ENCODE results near the gene RBMX.
"Not testable (repeated sequence)": the region's sequence is repeated elsewhere in the genome, so short reads cannot be mapped to it uniquely, and the experiment has no call there.

Gene RBMX

GRCh38 chrX:136880452-136881013 is at the start of gene RBMX:
Gene RBMX, minus strand, starts transcription at chrX:136880725. Its CDS starts 1,298 bp downstream, at chrX:136879427.
- peak; percentile 71 for DNase-seq (ENCODE audit: low read depth)

GRCh38 chrX:136921438-136921837 is 40.9 kb upstream of the RBMX start:
- DNase-seq (ENCODE audit: low read depth), result not testable (repeated sequence)

- DNase-seq (ENCODE audit: low read depth), result no peak
These were observed 39.5 kb upstream of the RBMX start for GRCh38 chrX:136920001-136920400.

- DNase-seq (ENCODE audit: low read depth), result no peak
These were observed 36.3 kb upstream of the RBMX start for GRCh38 chrX:136916827-136917226.

GRCh38 chrX:136911661-136912060 is 31.1 kb upstream of the RBMX start:
- DNase-seq (ENCODE audit: low read depth), result not testable (repeated sequence)

- DNase-seq (ENCODE audit: low read depth), result no peak
These were observed 30.7 kb upstream of the RBMX start for GRCh38 chrX:136911253-136911652.

- DNase-seq (ENCODE audit: low read depth), result no peak
These were observed 30.1 kb upstream of the RBMX start for GRCh38 chrX:136910565-136911035.

- DNase-seq (ENCODE audit: low read depth), result no peak
These were observed 29.4 kb upstream of the RBMX start for GRCh38 chrX:136909706-136910564.

GRCh38 chrX:136909119-136909705 is 28.7 kb upstream of the RBMX start:
- DNase-seq (ENCODE audit: low read depth), result peak; percentile 37

- no peak for DNase-seq (ENCODE audit: low read depth)
These were observed 27.1 kb upstream of the RBMX start for GRCh38 chrX:136907621-136908020.

GRCh38 chrX:136906921-136907510 is 26.5 kb upstream of the RBMX start:
- DNase-seq (ENCODE audit: low read depth), result no peak

GRCh38 chrX:136904067-136904466 is 23.5 kb upstream of the RBMX start:
- DNase-seq (ENCODE audit: low read depth), result not testable (repeated sequence)

GRCh38 chrX:136900071-136900470 is 19.5 kb upstream of the RBMX start:
- not testable (repeated sequence) for DNase-seq (ENCODE audit: low read depth)

GRCh38 chrX:136899221-136899620 is 18.7 kb upstream of the RBMX start:
- no peak for DNase-seq (ENCODE audit: low read depth)

GRCh38 chrX:136898752-136899151 is 18.2 kb upstream of the RBMX start:
- not testable (repeated sequence) for DNase-seq (ENCODE audit: low read depth)

- DNase-seq (ENCODE audit: low read depth), result no peak
These were observed 15.8 kb upstream of the RBMX start for GRCh38 chrX:136896121-136896914.

- no peak for DNase-seq (ENCODE audit: low read depth)
These were observed 11.9 kb upstream of the RBMX start for GRCh38 chrX:136892412-136892811.

GRCh38 chrX:136890596-136890995 is 10.1 kb upstream of the RBMX start:
- DNase-seq (ENCODE audit: low read depth), result not testable (repeated sequence)

GRCh38 chrX:136889269-136889668 is 8.7 kb upstream of the RBMX start:
- no peak for DNase-seq (ENCODE audit: low read depth)

- DNase-seq (ENCODE audit: low read depth), result no peak
These were observed 498 bp downstream of the RBMX start for GRCh38 chrX:136880003-136880451.

GRCh38 chrX:136879001-136879687 is 1.4 kb downstream of the RBMX start:
- no peak for DNase-seq (ENCODE audit: low read depth)
